Activated T-helper 17 cell treated with anti-CD3 and anti-CD28 coated beads, Interleukin-2, amount 50 U/mL, for 72 hours (primary cell): ENCODE data around the gene DAZL. TPM values are rescaled to one million over a fixed set of nuclear protein-coding genes. Genes with fewer than 3 reads are reported as not detected.
"Not testable (repeated sequence)": the region's sequence is repeated elsewhere in the genome, so short reads cannot be mapped to it uniquely, and the experiment has no call there.

ENCODE experiments used
- ATAC-seq: fragments of 150-1000 bp; cut with Tn5 transposase; replicated peaks from 2 replicates; pipeline ENCODE4 v1.10.0; 2021; ENCODE audit warnings: mild to moderate bottlenecking, moderate library complexity
- H3K27ac Mint-ChIP-seq: one replicate; pipeline ENCODE4 v1.8.0; 2022; ENCODE audit warnings: mixed read lengths
- H3K27me3 Mint-ChIP-seq: one replicate; pipeline ENCODE4 v1.8.0; 2022; ENCODE audit warnings: mixed read lengths
- H3K36me3 Mint-ChIP-seq: one replicate; pipeline ENCODE4 v1.8.0; 2022; ENCODE audit warnings: low read depth, mild to moderate bottlenecking, mixed read lengths
- H3K4me1 Mint-ChIP-seq: one replicate; pipeline ENCODE4 v1.8.0; 2022; ENCODE audit warnings: mixed read lengths
- H3K4me3 Mint-ChIP-seq: one replicate; pipeline ENCODE4 v1.8.0; 2022; ENCODE audit warnings: mild to moderate bottlenecking, mixed read lengths
- H3K9me3 Mint-ChIP-seq: one replicate; pipeline ENCODE4 v1.8.0; 2022; ENCODE audit warnings: mixed read lengths
- total RNA-seq, 2 donors: library from RNA; stranded (reverse); gene quantifications; one replicate each; pipeline ENCODE4 v1.2.3, GENCODE V29; 2022

The DAZL gene, protein sequence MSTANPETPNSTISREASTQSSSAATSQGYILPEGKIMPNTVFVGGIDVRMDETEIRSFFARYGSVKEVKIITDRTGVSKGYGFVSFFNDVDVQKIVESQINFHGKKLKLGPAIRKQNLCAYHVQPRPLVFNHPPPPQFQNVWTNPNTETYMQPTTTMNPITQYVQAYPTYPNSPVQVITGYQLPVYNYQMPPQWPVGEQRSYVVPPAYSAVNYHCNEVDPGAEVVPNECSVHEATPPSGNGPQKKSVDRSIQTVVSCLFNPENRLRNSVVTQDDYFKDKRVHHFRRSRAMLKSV
- under 1 TPM; 0.09 to 0.13 TPM for total RNA-seq

DNA sequence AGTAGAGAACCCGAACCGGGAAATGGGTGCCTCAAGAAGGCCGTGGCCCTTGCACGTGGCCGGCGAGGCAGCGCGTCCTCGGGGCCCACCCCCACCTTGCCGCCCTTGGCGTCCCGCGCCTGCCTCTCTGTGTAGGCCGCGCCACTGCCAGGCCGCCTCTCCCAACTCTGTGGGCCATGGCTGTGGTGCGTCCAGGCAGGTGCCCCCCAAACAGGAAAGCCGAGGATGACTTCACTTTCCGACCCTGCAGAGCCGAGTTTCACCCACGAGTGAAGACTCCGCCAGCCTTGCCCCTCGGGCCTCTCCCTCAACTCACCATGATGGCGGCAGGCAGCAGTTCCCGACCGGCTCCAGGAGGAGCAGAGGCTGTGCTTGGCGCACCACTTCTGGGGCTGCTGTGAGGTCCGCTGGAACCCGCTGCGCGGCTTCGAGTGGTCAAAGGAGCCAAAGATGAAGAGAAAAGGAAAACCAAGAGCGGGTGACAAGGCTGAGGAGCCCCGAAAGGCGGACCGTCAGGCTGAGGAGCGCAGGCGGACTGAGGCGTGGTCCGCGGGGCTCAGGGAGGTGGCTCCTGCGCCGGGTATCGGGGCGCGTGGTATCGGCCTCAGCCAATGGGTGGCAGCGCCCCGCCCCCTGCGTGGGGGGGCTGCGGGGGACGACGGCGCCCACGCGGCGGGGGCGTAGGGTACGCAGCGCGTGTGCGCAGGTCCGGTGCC is at the start of gene DAZL:
DAZL (minus strand) TSS at position 537 of the 716 bp plus-strand sequence; CDS start at position 319, 218 bp downstream.
- Mint-ChIP-seq H3K27me3 (peaks cover 6% of the 10 kb centered on the region), H3K36me3 (no peaks in the 10 kb centered on the region), H3K4me1 (no peaks in the 10 kb centered on the region), H3K9me3 (no peaks in the 10 kb centered on the region), H3K27ac (no peak within 1 kb of the TSS), H3K4me3 (no peak within 1 kb of the TSS)
- ATAC-seq: no peak

DNA sequence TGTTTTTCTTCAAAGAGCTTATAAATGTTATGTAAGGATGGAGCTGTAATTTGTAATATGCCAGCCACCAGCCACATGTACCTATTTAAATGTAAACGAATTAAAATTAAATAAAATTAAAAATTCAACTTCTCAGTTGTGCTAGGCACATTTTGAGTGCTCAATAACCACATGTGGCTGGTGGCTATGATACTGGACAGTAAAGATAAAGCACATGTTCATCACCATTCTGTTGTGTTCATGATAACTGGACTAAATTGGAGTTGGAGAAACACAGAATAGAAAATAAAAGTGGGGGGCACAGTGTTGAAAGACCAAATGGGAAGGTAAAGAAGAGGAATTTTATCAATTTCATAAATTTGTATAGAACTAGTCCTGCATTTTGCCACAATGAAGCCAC is 49.8 kb upstream of the DAZL start:
- no peak overlapping the region for H3K27ac Mint-ChIP-seq
- no peak overlapping the region for H3K4me3 Mint-ChIP-seq
- H3K9me3 Mint-ChIP-seq: no peaks in the 10 kb centered on the region
- H3K27me3 Mint-ChIP-seq: peaks cover 3% of the 10 kb centered on the region
- no peaks in the 10 kb centered on the region for H3K4me1 Mint-ChIP-seq
- no peak for ATAC-seq
- H3K36me3 Mint-ChIP-seq: no peaks in the 10 kb centered on the region

DNA sequence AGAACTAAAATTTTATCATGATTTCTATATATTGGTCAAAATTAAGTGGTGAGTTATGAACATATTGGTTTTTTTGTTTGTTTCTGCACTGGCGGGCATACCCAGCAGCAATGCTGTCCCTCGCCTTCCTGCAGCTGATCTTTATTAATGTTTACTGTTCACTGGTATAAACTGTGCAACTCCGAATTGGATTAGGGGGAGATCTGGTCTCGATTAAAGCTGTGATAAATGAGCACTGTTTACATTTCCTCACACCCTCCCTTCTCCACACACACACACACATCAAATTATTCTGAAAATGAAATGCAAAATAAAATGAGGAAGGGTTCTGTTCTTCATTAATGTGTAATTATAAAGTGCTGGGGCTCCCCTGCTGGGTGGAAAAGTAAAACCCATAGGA is 48.5 kb upstream of the DAZL start:
- Mint-ChIP-seq H3K4me1 (no peaks in the 10 kb centered on the region), H3K4me3 (no peak overlapping the region), H3K9me3 (no peaks in the 10 kb centered on the region), H3K27ac (no peak overlapping the region), H3K36me3 (no peaks in the 10 kb centered on the region), H3K27me3 (no peaks in the 10 kb centered on the region)
- no peak for ATAC-seq

DNA sequence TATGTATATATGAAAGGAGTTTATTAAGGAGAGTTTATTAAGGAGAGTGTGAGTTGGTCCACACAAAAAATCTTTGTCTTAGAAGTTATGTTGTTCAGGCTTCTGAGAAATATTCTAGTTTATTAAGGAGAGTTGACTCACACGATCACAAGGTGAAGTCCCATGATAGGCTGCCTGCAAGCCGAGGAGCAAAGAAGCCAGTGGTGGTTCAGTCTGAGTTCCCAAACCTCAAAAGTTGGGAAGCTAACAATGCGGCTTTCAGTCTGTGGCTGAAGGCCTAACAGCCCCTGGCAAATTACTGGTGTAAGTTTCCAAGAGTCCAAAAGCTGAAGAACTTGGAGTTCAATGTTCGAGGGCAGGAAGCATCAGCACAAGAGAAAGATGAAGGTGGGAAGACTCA is 42.4 kb upstream of the DAZL start:
- Mint-ChIP-seq H3K9me3 (no peaks in the 10 kb centered on the region), H3K4me3 (no peak overlapping the region)
- no peak for ATAC-seq

DNA sequence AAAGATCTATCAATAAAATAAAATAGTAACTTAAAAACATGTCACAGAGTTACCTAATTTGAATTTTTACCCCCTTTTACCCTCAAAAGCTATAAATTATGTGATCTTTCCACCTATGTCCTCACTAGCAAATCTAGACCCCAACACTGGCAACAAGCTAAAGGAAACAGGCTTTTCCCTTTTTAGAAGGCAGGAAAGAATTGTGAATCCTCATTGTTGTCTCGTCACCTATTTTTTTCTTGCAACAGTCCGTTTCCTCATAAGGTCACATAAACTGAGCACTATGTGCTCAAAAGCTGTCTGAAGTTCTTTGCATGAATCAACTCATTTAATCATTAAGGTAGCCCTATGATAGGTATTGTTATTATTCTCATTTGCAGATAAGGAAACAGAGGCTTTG is 34.6 kb upstream of the DAZL start:
- no peak for ATAC-seq
- Mint-ChIP-seq H3K9me3 (no peaks in the 10 kb centered on the region), H3K4me1 (no peaks in the 10 kb centered on the region), H3K27me3 (peaks cover 3% of the 10 kb centered on the region), H3K27ac (no peak overlapping the region), H3K4me3 (no peak overlapping the region), H3K36me3 (no peaks in the 10 kb centered on the region)

More for the DNA sequence above, 42.4 kb upstream of the DAZL start:
- Mint-ChIP-seq H3K27me3 (no peaks in the 10 kb centered on the region), H3K4me1 (no peaks in the 10 kb centered on the region), H3K27ac (no peak overlapping the region), H3K36me3 (no peaks in the 10 kb centered on the region)

DNA sequence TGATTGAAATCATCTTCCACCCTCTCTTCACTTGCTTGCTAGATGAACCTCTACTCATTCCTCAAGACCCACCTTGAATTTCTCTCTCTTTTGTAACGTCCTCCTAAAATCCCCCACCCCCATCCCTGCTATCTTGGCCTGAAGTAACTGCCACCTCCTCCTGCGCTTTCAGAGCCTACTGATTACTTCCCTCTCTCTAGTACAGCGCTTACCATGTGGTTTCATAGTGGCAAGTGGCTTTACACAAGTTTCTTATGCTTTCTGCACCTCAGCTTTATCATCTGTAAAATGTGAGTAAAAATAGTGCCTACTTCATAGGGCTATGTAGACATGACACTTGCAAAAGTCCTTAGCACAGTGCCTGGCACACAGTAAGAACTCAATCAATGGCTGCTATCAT is 28.7 kb upstream of the DAZL start:
- Mint-ChIP-seq H3K4me1 (no peaks in the 10 kb centered on the region), H3K36me3 (no peaks in the 10 kb centered on the region), H3K27ac (no peak overlapping the region), H3K27me3 (peaks cover 3% of the 10 kb centered on the region), H3K9me3 (no peaks in the 10 kb centered on the region), H3K4me3 (no peak overlapping the region)
- ATAC-seq: no peak

DNA sequence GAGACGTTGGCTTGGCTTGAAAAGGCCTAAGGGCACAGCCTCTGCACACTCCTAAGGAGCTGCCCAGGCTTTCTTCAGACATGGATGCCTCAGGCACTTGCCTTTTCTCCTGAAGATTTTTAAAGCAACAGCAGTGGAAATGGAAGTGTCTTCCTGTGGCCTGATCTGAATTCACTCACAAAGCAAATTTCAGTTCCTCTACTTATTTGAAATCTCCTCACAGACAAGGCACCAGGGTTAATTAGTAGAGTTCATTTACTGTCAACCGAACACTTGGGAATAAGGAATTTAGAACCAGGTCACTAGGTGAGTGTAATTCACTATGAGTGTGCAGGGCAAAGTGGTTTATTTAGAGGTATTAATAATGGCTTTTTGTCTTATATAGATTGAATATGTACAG is 27.2 kb upstream of the DAZL start:
- Mint-ChIP-seq H3K27ac (no peak overlapping the region), H3K4me3 (no peak overlapping the region), H3K4me1 (no peaks in the 10 kb centered on the region), H3K9me3 (no peaks in the 10 kb centered on the region), H3K27me3 (no peaks in the 10 kb centered on the region), H3K36me3 (no peaks in the 10 kb centered on the region)
- ATAC-seq: no peak

DNA sequence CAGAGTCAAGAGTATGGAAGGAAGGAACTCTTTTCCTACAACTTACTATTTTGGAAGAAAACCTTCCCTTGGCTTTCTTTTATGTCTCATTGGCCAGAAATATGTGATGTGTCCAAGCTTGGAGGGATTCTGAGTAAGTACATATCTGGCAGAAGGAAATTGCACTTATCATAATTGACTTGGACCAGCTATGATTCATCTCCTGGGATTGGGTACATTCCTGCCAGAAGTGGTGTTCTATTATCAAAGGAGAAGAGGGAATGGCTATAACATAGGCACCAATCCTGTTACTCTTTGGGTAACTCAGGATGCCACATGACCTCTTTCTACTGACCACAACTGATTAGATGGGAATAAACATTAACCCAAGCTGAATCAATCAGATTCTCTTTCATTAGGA is 13.5 kb upstream of the DAZL start:
- H3K27ac Mint-ChIP-seq: no peak overlapping the region
- no peak for ATAC-seq
- peaks cover 6% of the 10 kb centered on the region for H3K9me3 Mint-ChIP-seq
- H3K4me3 Mint-ChIP-seq: no peak overlapping the region
- no peaks in the 10 kb centered on the region for H3K36me3 Mint-ChIP-seq
- no peaks in the 10 kb centered on the region for H3K4me1 Mint-ChIP-seq
- H3K27me3 Mint-ChIP-seq: no peaks in the 10 kb centered on the region

DNA sequence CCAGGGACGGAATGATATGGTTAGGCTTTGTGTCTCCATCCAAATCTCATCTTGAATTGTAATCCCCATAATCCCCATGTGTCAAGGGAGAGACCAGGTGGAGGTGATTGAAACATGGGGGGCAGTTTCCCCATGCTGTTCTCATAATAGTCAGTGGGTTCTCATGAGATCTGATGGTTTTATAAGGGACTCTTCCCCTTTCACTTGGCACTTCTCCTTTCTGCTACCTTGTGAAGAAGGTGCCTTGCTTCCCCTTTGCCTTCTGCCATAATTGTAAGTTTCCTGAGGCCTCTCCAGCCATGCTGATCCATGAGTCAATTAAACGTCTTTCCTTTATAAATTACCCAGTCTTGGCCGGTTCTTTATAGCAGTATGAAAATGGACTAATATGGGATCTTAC is 11.9 kb upstream of the DAZL start:
- H3K4me3 Mint-ChIP-seq, H3K27me3 Mint-ChIP-seq, H3K4me1 Mint-ChIP-seq, ATAC-seq, H3K9me3 Mint-ChIP-seq, H3K27ac Mint-ChIP-seq, H3K36me3 Mint-ChIP-seq: not testable (repeated sequence)

DNA sequence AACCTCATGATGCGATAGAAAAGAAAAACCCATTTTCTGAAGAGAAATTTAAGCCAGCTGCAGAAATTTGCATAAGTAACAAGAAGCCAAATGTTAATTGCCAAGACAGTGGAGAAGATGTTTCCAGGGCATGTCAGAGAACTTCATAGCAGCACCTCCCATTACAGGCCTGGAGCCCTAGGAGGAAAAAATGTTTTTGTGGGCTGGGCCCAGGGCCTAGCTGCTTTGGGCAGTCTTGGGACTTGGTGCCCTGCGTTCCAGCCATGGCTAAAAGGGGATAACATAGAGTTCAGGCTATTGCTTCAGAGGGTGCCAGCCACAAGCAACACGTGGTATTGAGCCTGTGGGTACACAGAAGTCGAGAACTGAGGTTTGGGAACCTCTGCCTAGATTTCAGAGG is 10.9 kb upstream of the DAZL start:
- Mint-ChIP-seq H3K27me3 (no peaks in the 10 kb centered on the region), H3K4me1 (no peaks in the 10 kb centered on the region), H3K4me3 (no peak overlapping the region), H3K27ac (no peak overlapping the region), H3K9me3 (peaks cover 6% of the 10 kb centered on the region), H3K36me3 (no peaks in the 10 kb centered on the region)
- ATAC-seq: no peak

DNA sequence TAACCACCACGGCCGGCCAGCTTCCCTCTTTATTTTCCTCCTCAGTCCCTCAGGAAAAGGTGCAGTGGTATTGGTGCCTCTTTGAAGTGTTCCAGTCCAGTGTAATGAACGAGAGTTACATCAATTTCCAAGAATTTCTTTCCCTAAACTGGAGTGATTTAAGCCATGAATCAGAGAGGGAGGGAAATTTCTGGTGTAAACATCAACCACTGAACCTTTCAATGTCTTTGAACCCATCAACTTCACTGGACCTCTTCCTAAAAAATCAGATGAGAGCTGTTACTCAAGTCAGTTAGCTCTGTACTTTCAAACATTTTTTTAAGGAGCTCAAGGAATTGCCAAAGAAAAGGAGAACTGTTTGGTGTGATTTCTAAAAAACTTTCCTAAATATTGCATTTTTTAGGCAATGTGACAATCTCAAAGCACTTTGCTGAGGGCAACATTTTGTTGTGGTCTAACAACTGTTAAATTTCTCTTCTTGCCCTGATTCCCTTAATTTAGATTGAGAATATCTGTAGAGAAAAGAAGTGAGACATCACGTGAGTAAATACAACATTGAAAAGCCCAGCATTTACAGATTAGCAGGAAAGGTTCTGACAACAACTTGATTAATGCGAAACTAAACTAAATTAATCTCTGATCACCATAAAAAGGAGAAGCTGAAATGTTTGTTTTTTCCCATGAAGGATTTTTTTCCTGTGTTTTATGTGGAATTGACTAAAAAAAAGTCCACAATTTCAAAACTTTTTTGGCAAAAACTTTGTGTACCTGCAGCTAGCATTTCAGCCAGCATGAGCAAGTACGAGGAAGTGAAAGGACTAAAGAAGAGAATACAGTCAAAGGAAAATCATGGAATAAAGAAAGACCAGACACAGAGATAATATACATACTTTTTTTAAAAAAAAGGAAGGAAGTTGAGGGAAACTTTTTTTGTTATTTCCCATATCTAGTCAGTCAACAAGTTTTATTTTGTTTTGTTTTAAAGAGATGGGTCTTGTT is 9.1 kb upstream of the DAZL start:
- Mint-ChIP-seq H3K4me1 (no peaks in the 10 kb centered on the region), H3K36me3 (no peaks in the 10 kb centered on the region), H3K9me3 (peaks cover 6% of the 10 kb centered on the region), H3K27ac (no peak overlapping the region), H3K27me3 (no peaks in the 10 kb centered on the region), H3K4me3 (no peak overlapping the region)
- ATAC-seq: no peak

DNA sequence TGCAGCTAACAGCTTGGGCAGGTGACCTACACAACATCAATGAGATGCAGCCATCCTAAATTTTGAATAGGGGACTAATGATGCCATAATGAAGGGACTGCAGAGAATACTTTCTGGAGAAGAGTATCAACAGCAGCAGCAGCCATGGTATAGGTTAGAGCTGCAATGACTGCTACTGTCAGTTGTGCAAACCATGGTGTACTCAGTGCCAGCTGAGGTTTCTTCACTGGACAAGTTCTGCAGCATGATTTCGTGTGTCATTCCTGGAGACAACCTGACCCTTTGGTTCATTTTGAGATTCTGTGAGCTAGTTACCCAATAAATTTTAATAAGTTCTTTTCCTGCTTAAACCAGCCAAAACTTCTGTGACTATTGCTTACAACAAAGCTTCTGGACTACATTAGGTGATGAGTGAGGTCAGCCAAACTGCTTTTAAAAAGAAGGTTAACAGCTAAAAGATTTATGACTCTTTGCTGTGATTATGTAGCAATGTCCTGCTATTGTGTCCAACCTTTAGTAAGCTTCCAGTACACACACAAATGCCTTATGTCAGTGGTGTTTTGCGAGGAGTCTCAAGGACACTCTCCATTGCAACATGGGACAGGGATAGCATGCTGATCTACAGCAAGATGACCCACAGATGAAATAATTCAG is 4.8 kb upstream of the DAZL start:
- H3K9me3 Mint-ChIP-seq: no peaks in the 10 kb centered on the region

DNA sequence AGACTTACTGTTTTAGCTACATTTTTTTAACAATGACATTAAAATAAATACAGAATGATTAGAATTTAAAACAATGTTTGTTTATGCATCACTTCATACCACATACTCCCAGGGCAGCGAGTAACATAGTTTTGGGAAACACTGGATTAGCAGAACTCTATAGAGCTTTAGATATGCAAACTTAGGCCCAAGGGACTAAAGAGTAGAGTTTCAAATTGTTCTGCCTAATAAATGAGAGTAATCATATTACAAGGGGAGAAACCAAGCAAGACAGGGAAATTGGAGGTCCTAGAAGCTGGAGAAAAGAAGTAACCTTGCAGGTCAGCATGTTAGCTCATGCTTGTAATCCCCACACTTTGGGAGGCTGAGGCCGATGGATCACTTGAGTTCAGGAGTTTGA is 3.6 kb upstream of the DAZL start:
- Mint-ChIP-seq H3K4me3 (no peak overlapping the region), H3K27ac (no peak overlapping the region), H3K36me3 (no peaks in the 10 kb centered on the region), H3K27me3 (no peaks in the 10 kb centered on the region), H3K9me3 (no peaks in the 10 kb centered on the region), H3K4me1 (no peaks in the 10 kb centered on the region)
- no peak for ATAC-seq

More for the DNA sequence above, 4.8 kb upstream of the DAZL start:
- H3K4me1 Mint-ChIP-seq: no peaks in the 10 kb centered on the region
- H3K36me3 Mint-ChIP-seq: no peaks in the 10 kb centered on the region
- H3K27ac Mint-ChIP-seq: no peak overlapping the region
- no peak overlapping the region for H3K4me3 Mint-ChIP-seq
- ATAC-seq: no peak
- no peaks in the 10 kb centered on the region for H3K27me3 Mint-ChIP-seq

DNA sequence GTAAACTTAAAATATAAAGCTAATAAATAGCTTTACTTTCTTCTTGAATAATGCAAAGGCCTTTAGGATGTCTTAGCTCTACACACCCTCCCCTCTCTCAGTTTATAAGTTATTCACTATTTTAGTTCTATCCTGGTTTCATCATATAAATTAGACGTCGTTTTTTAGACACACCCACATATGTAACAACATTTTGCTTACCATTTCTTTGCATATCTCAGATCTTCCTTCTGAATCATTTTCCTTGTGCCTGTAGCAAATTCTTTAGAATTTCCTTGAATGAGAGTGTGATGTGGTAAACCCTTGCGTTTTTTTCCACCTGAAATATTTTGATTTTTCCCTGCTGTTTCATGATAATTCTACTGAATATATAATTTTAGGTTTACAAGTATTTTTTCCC is 2.5 kb upstream of the DAZL start:
- H3K9me3 Mint-ChIP-seq: no peaks in the 10 kb centered on the region
- no peak overlapping the region for H3K4me3 Mint-ChIP-seq
- no peak for ATAC-seq
- no peaks in the 10 kb centered on the region for H3K27me3 Mint-ChIP-seq
- H3K36me3 Mint-ChIP-seq: no peaks in the 10 kb centered on the region
- no peaks in the 10 kb centered on the region for H3K4me1 Mint-ChIP-seq
- H3K27ac Mint-ChIP-seq: no peak overlapping the region
